DMS53 treated with DMSO at 0.1 percent for 48 hours (cell line): ENCODE results near the gene SPECC1.
A peak's percentile ranks its signal among the peaks of the same experiment; 100 is the strongest.
"Not testable (repeated sequence)": the region's sequence is repeated elsewhere in the genome, so short reads cannot be mapped to it uniquely, and the experiment has no call there.

Experiments
- DNase-seq: peaks from one replicate; lab custom pipeline; 2025; ENCODE audit not compliant: unreplicated experiment; lab: John Stamatoyannopoulos, UW

SPECC1 gene

DNA sequence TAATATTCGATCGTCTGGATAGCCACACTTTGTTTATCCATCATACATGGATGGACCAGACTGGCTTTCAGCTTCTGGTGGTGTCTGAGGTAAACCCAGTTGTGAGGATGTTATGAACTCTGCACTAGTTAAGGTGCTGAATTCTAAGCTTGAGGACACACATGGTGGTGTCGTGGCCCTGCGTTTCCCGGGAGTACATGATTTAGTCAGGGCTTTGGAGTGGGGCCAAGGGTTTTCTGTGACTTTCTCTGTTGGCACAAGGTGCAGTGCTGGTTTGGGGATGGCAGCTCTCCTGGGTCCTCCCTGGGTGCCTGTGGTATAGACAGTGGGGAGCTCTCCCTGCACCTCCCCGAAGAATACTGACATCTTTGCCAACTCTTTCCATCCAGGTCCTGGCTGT is 116.6 kb downstream of the SPECC1 start:
- no peak for DNase-seq

DNA sequence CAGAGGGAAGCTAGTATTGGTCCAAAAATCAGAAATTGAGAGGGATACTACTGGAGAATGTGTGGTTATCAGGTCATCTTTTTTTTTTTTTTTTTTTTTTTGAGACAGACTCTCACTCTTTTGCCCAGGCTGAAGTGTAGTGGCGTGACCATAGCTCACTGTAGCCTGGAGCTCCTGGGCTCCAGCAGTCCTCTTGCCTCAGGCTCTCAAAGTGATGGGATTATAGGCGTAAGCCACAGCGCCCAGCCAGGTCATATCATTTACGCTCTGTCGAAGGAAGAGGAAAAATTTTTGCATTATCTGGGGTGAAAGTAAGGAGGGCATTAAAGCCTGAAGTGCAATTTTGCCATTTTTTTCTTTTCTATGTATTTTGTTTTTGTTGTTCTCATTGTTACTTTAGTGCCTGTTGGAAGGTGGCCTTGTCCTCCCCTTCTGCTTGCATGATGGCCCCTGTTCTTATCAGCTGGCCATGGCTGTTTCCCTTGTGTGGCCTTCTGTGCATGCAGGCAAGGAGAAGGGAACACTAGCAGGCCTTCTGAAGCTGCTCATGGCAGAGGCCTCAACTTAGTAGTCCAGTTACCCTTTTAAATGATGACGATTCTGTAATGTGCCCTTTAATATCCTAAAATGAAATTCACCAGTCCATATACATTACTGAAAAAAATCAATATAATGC is 118.3 kb downstream of the SPECC1 start:
- DNase-seq, result no peak

DNA sequence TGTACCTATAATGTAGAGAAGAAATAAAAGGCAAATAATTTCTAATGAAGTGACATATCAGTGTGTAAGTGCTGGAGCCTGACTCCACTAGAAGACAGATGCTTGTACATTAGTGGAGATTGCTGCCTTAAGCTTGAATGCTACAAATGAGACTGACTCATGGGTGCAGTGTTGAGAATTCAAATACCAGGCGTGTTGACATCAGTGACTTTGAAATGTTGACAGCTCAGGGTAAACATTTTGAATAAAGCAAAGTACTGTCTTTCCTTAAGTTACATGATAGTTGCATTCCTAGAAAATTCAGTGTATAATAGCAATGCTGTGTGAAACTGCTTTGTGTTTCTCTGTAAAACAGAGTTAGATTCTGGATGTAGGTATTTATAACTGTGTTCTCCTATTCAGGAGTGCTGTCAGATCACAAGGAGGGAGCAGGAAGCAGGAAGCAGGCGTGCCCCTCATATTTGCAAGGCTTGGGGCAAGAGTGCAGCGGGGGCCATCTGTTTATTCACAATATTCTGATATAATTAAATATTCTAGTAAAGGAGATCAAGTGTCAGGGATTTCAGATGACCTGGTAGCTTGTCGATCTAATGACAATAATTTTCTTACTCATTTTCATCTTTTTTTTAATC is 119.0 kb downstream of the SPECC1 start:
- no peak for DNase-seq

DNA sequence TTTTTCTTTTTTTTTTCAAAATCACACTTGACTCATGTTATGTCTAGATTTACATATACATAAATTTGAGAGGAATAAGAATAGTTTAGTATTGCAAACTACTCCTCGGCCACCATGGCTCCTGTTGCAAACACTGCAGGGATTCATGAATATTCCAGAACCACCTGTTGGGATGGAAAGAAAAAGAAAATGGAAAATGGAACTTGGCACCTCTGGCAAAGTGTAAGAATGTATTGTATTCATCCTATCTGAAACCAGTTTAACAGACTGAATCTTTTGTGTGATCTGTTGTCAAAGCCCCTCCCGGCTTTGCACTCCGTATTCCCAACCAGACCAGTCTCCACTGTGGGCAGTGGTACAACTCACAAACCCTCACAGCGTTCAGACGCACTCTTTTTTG is 124.4 kb downstream of the SPECC1 start:
- DNase-seq, result no peak

DNA sequence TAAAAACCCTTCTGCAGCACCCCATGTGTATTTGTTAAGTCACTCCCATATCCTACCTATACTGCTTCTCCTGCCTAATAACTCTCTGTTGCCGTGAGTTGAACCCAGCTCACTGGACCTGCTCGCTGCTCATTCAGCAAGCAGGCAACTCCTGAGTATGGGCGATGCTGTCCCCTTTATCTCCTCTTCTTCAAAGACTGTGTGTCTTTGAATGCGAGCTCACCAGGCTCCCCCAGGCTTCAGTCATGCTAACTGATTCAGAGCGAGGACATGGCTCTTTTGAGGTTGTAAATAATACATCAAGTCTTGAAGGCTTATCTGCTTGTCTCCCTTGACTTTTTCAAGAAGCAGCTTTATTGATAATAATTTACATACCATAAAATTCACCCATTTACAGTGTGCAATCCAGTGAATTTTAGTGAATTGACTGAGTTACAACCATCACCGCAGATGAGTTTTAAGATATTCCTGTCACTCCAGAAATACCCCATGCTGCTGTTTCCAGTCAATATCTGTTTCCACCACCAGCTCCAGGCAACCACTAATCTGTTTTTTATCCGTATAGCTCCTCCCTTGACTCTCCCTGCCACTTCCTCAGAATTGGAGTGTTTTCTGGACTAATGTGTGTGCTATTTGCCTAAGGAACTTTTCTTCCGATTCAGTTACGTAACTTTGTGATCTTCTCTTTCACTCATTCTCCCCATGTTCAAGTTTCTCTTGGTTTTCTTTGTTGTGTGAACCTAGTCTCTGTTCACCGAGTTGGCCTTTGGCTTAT is 132.2 kb downstream of the SPECC1 start:
- no peak for DNase-seq

DNA sequence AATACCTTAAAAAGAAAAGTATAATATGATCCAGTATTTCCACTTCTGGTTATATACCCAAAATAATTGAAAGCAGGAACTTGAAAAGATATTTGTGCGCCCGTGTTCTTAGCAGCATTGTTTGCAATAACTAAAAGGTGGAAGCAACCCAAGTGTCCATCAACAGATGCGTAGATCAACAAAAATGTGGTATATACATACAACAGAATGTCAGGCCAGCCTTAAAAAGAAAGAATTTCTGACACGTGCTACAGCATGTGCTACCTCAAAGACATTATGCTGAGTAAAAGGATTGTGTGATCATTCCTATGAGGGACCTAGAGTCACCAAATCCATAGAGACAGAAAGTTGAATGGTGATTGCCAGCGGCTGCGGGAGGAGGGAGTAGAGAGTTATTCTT is 133.1 kb downstream of the SPECC1 start:
- DNase-seq, result no peak

DNA sequence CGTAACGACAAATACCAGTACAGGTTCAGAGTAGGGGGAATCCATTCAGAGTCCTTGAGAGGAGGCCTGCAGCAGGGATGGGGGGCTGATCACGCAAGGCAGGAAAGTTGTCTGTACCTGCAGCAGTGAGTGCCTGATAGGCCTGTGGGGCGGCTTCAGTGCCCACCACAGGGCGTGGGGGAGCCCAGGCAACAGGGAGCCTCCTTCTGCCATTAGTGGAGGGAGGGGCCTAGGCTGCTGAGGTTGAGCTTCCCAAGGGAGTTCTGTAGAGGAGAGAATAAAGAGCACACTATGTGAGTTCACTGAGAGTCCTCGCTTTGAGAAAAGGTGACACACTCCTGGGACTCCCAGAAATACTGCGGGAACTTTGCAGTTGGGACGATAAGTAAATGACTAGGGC is 134.6 kb downstream of the SPECC1 start:
- no peak for DNase-seq

DNA sequence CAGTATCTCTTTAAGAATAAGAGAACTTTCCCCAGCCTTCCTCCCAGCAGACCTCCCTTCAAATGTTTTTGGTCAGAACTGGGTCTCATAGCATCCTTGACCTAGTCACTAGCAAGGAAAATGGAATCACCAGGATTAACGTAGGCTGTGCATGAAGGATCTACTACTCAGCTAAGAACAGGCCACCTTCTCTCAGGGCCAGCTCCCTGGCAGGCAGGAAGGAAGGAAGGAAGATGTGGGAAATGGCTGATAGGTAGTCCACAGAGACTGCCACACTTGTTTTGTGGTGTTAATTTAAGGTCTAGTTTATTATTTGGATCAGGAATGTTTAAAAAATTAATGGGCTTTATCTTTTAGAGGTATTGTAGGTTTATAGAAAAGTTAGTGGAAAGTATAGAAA is 136.4 kb downstream of the SPECC1 start:
- DNase-seq, result no peak

DNA sequence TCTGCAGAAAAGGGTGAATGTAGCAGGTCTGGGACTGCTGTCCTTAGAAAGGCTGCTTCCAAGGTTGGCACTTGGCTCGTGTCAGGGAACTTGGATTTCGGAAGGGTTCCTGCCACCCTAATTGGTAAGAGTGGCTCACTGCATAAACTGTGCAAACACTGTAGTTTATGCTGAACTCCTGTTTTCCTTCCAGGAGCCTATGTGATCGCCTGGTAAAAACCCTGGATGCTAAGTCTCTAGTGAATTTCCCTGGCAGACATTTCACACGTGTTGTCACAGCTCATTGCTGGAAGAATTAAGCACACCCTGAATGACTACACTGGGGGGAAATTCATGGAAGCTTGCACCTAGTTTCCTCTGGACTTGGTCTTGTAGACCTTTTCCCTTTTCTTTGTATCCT is 140.1 kb downstream of the SPECC1 start:
- DNase-seq, result no peak

DNA sequence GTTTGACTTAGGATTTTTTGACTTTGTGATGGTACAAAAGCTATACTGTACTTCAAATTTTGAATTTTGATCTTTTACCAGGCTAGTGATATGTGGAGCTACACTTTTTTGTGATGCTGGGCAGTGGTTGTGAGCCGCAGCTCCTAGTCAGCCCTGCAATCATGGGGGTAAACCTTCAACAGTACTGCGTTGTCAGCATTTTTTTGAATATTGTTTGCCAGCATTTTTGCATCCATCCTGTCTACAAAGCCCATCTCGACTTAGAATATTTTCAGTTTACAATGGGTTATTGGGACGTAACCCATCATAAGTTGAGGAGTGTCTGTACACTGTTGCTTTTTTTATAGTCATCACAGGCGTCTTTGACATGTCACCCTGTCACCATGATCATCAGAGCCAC is 142.0 kb downstream of the SPECC1 start:
- no peak for DNase-seq

DNA sequence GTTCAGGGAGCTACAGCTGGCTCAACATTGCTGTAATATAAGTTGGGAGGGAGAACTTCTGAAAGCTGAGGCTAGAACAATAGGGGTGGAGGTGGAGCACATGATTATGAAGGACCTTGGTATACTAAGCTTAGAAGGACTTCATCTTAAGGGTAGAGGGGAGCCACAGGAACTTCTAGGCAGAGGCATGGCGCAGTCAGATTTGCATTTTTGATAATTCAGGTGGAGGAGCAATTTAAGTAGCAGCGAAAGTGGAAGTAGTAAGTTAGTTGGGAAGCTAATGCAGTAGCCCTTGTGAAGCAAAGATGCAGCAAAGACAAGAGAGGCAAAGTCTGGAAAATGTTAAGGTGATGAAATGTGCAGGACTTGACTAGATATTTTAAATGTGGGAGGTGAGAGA is 144.1 kb downstream of the SPECC1 start:
- no peak for DNase-seq

DNA sequence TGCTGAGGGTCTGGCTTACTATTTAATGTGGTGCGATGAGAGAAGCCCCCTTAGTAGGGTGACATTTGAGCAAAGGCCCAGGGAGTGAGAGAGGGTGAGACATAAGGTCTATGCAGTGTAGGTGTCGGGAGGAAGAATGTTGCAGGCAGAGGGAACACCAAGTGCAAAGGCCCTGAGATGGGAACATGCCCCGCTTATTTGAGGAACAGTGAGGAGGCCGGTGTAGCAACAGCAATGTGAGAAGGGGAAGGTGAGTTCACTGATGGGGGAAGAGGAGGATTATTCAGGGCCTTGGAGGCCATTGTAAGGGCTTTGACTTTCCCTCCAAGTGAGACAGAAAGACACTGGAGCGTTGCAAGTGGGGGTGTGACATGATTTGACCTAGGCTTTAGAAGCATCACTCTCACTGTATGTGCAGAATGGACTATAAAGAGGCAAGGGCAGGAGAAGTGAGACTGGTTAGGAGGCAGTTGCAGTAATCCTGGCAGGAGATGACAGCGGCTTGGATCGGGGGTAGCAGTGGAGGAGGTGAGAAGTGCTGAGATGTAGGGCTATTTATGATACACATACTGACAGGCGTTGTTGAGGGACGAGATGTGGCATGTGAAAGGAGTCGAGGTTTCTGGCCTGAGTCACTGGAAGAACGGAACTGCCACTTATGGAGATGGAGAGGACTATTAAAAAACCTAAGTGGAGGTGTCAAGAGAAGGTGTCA is 145.3 kb downstream of the SPECC1 start:
- DNase-seq, result no peak

DNA sequence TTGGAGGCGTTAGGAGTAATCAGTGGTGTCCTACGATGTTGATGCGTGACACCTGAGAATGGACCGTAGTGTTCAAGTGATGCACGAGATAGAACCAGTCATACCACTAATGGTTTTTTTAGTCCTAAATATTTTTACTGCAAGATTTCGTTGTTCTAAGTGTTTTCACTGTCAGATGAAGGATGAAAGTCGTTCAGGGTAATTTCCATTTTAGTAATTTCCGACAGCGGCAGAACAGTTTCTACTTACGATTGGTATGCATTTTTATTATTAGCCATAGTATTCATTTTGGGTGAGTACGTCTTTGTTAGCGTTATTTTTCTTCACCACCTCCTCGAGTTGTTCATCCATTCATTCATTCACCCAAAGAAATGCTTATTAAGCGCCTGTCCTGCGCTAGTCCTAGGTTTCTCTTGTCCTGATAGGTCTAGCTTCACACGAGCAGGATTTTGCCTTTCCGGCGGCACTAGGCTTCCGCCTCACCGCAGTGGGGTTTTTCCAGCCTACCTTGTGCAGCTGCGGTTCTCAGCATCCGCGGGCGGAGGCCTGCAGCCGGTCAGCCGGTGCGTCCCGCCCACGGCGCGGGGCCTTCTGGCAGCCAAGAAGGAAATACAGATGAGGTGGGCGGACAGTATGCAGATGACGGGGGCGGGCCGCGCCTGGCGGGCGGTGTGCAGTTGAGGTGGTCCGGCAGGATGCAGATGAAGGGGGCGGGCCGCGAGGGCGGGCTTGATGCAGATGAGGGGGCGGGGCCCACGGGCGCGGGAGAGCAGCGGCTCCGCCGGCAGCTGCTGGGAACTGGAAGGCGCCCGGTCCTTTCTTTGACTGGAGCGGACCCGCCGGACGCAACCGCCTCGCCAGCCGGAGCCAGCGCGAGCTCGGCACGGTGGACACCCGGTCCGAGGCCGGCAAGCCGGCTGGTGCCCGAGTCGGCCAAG is 146.4 kb downstream of the SPECC1 start:
- peak; percentile 90 for DNase-seq

DNA sequence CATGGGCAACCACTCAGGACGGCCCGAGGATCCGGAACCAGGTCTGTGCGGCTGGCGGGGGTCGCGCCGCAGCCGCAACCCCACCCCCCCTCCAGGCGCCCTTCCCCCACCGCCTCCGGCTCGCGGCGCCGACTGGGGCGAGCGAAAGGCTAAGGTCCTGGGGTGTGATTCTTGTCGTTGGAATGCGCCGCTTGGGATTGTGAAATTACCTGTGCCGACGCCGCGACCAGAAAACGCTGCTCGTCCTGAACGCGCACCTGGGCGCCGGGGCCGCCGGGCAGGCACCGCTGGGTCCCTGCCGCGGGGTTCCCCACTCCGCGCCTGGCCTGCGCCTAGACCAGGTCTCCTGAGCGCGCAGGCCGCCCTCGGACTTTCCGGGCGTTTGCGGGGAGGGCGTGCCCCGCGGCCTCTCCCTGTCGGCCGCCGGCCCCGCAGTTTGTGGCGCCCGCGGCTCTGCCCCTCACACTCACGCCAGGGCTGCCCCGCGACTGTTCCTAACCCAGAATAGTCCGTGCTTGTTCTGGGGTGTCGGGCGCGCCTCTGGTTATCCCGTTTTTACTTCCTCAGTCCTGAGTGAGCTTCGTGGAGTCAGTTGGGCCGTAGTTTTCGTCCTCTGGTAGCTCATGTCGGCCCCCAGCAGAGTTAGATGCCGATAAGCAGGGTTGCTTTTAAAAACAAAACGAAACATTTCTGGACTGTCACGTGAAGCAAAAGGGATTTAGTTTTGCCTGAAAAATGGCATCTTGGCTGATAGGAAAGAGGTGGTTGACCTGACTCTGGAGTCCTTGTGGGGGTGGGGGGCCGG is 147.2 kb downstream of the SPECC1 start:
- no peak for DNase-seq

DNA sequence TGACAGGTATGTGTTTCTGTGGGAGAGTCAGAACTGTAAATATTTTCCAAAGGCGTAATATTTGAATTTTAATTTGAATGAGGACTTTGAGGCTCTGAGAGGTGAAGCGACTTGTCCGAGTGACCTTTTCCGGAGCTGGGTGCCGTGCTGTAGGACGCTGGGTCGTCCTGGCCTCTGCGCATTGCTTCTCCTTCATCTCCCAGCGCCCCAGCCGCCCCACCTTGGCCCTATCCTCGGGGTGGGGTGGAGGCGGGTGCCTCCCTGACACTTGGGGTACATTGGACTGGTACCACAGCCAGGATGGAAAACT is 147.8 kb downstream of the SPECC1 start:
- no peak for DNase-seq

DNA sequence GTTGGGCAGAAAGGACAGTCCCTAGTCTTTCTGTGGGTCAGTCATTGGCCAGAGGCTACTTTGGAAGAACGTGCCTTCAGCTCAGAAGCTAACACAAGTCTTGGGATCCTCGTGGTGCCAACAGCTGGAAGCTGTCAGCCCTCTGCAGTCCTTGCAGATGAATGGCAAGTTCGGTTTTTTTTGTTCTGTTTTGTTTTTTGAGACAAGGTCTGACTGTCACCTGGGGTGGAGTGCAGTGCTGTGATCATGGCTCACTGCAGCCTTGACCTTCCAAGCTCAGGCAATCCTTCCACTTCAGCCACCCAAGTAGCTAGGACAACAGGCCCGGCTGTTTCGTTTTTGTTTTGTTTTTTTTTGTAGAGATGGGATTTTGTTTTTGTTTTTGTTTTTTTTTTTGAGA is 149.4 kb downstream of the SPECC1 start:
- no peak for DNase-seq

DNA sequence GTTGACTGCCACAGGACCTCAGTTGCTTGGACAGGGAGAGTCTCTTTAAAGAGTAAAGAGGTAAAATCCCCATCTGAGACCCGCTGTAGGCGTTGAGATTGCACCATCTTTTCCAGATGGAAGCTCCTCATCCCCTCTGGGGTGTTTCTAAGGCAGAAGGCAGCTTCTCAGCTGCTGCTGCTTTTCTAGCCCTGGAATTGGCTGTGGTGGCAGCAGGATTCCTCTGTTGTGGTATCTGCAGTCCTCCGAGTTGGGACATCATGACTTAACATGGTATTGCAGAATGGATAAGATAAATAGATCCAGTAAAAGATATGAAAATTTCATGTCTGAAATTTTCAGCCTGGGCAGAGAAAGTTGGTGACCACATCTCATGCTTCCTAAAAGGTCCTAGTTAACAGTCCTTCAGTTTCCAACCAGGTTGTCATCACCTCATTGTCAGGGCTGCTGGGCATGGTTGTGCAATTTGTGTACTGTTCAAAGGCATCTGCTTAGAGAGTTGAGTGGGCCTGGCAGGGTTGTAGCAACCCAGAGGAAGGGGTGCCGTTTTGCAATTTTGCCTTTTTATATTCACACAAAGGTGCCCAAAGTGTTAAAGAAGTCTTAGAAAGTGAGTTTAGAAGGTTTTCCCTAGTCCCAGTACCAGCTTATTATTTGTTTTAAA is 150.4 kb downstream of the SPECC1 start:
- DNase-seq, result no peak

DNA sequence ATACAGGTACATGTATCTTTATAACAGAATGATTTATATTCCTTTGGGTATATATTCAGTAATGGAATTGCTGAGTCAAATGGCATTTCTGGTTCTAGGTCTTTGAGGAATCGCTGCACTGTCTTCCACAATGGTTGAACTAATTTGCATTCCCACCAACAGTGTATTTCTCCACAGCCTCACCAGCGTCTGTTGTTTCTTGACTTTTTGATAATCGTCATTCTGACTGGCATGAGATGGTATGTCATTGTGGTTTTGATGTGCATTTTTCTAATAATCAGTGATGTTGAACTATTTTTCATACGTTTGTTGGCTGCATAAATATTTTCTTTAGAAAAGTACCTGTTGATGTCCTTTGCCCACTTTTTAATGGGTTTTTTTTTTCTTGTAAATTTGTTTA is 156.4 kb downstream of the SPECC1 start:
- not testable (repeated sequence) for DNase-seq

DNA sequence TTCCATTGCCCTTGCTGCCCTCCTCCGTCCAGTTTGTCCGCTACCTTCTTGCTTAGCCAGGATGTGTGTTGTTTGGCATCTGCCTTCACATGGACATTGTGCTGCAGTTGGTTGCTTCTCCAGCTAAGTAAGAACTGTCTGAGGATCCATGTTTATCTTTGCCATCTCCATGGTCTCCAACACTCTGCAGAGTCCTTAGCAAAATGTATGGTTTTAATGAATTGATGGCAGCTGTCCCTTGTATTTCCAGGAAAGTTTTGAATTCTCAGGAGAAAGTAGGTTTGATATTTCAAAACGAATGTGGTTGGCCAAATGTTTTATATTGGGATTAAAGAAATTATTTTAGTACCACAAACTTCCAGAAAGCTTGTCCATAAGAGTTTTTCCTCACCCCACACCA is 160.9 kb downstream of the SPECC1 start:
- DNase-seq, result no peak
